ENCODE data around the gene ABTB2.
"Not testable (repeated sequence)": the region's sequence is repeated elsewhere in the genome, so short reads cannot be mapped to it uniquely, and the experiment has no call there.

Gene ABTB2

DNA sequence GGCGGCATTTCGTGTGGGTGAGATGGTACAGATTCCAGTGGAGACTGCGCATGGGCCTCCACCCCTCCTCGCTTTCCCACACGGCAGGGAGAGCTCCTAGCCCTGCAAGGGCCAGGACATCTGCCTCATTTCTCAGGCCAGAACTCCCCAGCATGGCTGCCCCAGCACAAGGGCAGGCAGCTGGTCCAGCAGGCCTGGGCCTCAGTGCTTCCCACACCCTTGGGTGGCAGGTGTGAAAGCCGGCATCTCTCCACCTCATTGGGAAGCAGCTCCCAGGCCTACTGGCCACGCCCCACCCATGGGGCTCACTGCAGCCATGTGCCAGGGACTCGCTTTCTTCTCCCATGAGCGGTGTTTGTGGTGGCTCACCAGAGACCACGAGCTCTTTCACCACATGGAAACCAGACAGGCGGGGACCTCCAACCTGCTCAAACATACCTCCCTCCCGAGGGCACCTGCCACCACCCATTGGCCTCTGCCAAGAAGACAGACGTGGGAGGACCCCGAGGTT, 173.2 kb downstream of the ABTB2 start:
- Histone ChIP-seq H3K9ac (ENCODE audit: low read length) (no peak overlapping the region), H3K27ac (ENCODE audit: low read depth, low read length) (no peak overlapping the region), H3K4me3 (ENCODE audit: low read length) (no peak overlapping the region), H3K4me1 (ENCODE audit: control insufficient read depth, insufficient read depth, low read length) (peaks cover 3% of the 10 kb centered on the region), H3K36me3 (ENCODE audit: control insufficient read depth, insufficient read depth, low read length) (no peaks in the 10 kb centered on the region), H3K27me3 (ENCODE audit: control insufficient read depth, insufficient read depth, low read length) (no peaks in the 10 kb centered on the region)

DNA sequence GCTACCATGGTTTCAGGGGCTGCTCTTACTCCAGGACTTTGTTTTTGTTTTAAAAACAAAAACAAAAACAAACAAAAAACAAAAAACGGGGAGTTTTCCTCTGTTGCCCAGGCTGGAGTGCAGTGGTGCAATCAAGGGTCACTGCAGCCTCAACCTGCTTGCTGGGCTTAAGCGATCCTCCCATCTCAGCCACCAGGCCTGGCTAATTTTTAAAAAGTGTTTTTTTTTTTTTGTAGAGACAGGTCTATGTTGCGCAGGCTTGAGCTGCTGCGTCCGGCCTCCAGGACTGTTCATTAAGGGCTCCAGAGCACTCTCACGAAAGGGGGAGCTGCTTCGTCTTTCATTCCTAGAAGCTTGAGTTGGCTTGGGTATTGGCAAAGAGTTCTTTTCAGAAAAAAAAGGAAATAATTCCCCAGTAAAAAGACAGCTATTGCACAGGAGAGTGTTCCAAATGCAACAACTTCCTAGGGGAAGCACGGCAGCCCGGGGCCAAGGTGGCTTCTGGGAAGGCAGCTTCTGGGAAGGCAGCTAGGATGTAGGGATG, 173.9 kb downstream of the ABTB2 start:
- Histone ChIP-seq H3K4me3 (ENCODE audit: low read length) (no peak overlapping the region), H3K27me3 (ENCODE audit: control insufficient read depth, insufficient read depth, low read length) (no peaks in the 10 kb centered on the region), H3K27ac (ENCODE audit: low read depth, low read length) (no peak overlapping the region), H3K36me3 (ENCODE audit: control insufficient read depth, insufficient read depth, low read length) (no peaks in the 10 kb centered on the region), H3K9ac (ENCODE audit: low read length) (no peak overlapping the region), H3K4me1 (ENCODE audit: control insufficient read depth, insufficient read depth, low read length) (peaks cover 3% of the 10 kb centered on the region)

DNA sequence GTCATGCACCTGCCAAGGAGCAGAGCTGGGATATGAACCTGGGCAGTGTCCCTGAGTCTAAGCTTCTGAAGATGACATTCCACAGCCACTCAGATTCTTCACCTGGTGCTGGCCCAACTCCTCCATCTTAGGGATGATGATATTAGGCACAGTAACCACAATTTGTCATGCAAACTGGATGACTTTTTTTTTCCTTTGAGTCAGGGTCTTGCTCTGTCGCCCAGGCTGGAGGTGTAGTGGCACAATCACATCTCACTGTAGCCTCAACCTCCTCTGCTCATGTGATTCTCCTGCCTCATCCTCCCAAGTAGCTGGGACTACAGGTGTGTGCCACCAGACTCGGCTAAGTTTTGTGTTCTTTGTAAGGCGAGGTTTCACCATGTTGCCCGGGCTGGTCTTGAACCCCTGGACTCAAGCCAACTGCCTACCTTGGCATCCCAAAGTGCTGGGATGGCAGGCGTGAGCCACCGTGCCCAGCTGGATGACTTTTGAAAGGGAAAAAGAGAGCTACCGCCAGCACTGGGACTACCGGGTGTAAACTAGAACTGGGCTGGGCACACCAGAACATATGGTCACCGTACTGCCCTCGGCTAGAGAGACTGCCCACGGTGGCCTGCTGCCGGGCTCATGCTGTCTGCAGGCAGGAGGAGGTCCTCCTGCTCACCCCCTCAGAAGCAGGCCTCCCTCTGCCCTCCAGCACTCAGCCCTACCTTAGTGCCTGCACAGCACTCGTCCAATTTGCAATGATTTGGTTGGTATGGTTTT, 174.7 kb downstream of the ABTB2 start:
- Histone ChIP-seq H3K4me3 (ENCODE audit: low read length) (no peak overlapping the region), H3K27ac (ENCODE audit: low read depth, low read length) (no peak overlapping the region), H3K36me3 (ENCODE audit: control insufficient read depth, insufficient read depth, low read length) (no peaks in the 10 kb centered on the region), H3K9ac (ENCODE audit: low read length) (no peak overlapping the region), H3K27me3 (ENCODE audit: control insufficient read depth, insufficient read depth, low read length) (no peaks in the 10 kb centered on the region), H3K4me1 (ENCODE audit: control insufficient read depth, insufficient read depth, low read length) (peaks cover 3% of the 10 kb centered on the region)

DNA sequence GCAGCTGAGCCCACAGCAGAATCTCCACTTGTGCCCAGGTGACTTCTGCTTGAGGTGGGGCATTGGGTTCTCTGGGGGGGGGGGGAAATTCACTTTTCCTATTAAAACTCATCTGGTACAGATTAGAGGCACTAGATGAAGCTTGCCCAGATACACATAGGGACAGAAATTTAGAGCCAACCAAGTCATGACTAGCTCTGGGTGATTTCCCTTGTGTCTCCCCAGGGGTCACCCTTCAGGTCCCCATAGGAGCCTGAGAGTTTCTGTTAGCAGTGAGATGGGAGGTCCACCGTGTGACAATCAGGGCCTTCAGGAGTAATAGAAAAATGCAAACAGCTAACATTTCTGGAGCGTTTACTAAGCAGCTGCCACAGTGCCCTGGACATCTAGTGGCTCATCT, 175.4 kb downstream of the ABTB2 start:
- Histone ChIP-seq H3K27ac (ENCODE audit: low read depth, low read length) (no peak overlapping the region), H3K36me3 (ENCODE audit: control insufficient read depth, insufficient read depth, low read length) (no peaks in the 10 kb centered on the region), H3K9ac (ENCODE audit: low read length) (no peak overlapping the region), H3K4me3 (ENCODE audit: low read length) (no peak overlapping the region), H3K4me1 (ENCODE audit: control insufficient read depth, insufficient read depth, low read length) (peaks cover 3% of the 10 kb centered on the region), H3K27me3 (ENCODE audit: control insufficient read depth, insufficient read depth, low read length) (no peaks in the 10 kb centered on the region)

DNA sequence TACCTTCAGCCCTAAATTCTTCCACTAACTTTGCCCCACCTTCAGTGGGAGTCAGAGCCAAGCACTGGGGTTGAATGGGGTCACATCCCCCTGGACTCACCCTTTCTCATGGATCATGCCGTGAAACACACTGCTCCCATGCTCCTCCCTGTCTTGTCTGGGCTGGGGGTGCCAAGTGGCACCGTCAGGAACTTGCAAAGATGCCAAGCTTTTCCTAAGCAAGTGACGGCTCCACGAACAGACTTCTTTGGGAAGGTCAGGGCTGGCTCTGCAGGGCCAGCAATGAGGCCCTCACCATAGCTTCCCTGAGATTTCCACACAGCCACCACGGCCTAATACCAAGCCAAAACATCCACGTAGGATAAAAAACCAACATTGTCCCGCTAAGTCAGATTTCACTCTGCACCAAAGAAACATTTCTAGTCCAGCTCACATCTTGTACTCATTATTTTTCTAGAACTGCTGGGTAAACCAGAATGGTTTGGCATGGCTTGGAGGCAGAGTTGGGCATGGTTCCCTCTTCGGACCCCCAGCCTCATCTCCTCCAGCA, 175.9 kb downstream of the ABTB2 start:
- Histone ChIP-seq H3K27me3 (ENCODE audit: control insufficient read depth, insufficient read depth, low read length) (no peaks in the 10 kb centered on the region), H3K9ac (ENCODE audit: low read length) (no peak overlapping the region), H3K4me3 (ENCODE audit: low read length) (no peak overlapping the region), H3K4me1 (ENCODE audit: control insufficient read depth, insufficient read depth, low read length) (peaks cover 3% of the 10 kb centered on the region), H3K36me3 (ENCODE audit: control insufficient read depth, insufficient read depth, low read length) (no peaks in the 10 kb centered on the region), H3K27ac (ENCODE audit: low read depth, low read length) (no peak overlapping the region)

DNA sequence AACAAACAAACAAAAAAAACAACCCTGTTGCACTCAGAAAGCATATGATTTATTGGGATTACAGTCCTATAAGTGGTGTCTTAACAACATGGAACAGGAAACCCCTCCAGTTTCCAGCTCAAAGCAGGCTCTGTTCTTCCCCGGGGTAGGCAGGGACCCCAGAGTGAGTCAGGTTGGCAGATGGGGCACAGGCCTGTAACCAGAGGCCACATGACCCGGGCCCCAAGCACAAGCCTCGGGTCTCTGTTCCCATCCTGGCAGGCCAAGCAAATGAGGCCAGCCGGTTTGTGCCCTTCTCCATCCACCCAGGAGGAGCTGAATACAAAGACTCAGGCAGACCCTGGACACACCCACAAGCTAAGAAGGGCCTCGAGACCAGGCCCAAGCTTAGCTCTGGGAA, 176.6 kb downstream of the ABTB2 start:
- H3K9ac ChIP-seq (ENCODE audit: low read length) = no peak overlapping the region
- H3K4me1 ChIP-seq (ENCODE audit: control insufficient read depth, insufficient read depth, low read length) = peaks cover 3% of the 10 kb centered on the region
- H3K4me3 ChIP-seq (ENCODE audit: low read length) = no peak overlapping the region
- H3K27ac ChIP-seq (ENCODE audit: low read depth, low read length) = no peak overlapping the region
- H3K27me3 ChIP-seq (ENCODE audit: control insufficient read depth, insufficient read depth, low read length) = no peaks in the 10 kb centered on the region
- H3K36me3 ChIP-seq (ENCODE audit: control insufficient read depth, insufficient read depth, low read length) = no peaks in the 10 kb centered on the region

DNA sequence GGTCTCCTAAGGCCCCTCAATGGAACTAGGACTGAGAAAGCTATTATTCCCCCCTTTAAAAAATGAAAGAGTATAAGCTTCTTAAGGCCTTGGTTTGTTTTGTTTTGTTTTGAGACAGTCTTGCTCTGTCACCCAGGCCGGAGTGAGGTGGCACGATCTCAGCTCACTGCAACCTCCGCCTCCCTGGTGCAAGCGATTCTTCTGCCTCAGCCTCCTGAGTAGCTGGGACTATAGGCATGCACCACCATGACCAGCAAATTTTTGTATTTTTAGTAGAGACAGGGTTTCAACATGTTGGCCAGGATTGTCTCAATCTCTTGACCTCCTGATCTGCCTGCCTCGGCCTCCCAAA, 177.0 kb downstream of the ABTB2 start:
- H3K4me3 ChIP-seq (ENCODE audit: low read length); H3K36me3 ChIP-seq (ENCODE audit: control insufficient read depth, insufficient read depth, low read length); H3K27ac ChIP-seq (ENCODE audit: low read depth, low read length); H3K4me1 ChIP-seq (ENCODE audit: control insufficient read depth, insufficient read depth, low read length); H3K9ac ChIP-seq (ENCODE audit: low read length); H3K27me3 ChIP-seq (ENCODE audit: control insufficient read depth, insufficient read depth, low read length): not testable (repeated sequence)

DNA sequence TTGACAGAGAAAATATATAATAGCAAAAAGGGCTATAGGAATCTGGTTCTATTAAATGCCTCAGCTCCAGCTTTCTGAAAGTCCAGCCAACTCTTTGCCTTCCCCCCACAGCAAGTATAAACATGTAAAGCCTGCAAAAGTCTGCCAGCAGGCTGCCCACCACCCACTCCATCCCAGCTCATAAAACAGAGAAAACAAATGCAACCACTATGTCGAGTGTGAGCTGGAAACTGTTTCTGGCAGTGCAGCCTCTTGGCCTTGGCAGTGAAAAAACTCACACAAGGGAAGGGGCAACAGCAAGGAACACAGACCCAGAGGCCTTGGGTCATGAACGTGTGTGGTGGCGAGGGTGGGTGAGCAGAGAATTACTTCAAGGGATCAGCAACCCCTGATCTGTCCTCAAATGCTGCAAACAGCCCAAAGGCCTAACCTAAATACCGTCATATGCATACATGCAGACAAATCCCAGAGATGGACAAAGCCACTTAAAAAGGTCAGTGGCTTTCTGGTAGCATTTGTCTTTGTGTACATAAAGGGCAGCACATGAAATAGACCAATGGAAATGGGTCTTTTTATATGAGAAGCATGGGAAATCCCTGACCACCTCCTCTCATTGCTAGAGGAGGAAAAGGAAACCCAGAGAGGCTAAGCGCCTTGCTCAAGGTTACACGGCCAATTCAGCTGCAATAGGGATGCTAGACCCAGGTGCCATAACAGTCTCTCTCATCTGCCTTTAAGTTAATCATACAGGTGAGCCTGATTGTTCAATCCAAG, 177.6 kb downstream of the ABTB2 start:
- H3K4me1 ChIP-seq (ENCODE audit: control insufficient read depth, insufficient read depth, low read length) = no peaks in the 10 kb centered on the region
- no peak overlapping the region for H3K4me3 ChIP-seq (ENCODE audit: low read length)

DNA sequence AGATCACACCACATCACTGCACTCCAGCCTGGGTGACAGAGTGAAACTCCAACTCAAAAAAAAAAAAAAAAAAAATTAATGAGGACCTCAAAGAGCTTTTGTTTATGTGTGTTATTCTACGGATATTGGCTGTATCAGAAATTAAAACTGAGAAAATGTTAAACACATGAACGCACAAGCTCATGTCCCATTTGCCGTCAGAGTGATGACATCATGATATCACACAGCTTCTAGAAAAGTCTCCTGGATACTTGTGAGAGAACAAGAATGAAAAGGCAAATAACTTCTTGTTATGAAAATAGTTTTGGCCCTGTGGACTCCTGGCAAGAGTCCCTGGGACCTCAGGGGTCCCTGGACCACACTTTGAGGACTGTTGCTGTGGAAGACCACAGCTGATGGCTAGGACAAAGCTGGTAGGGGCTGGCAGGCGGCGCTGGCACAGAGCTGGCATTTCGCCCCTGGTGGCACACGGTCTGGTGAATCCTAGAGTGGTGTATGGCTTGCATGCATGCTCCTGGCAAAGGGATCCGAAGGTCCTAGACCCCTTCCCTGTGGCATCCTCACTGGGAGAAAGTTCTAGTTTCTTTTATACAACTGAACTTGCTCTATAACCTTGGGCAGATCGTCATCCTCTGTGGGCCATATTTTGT, 178.7 kb downstream of the ABTB2 start:
- Histone ChIP-seq H3K9ac (ENCODE audit: low read length) (no peak overlapping the region), H3K4me3 (ENCODE audit: low read length) (no peak overlapping the region), H3K27ac (ENCODE audit: low read depth, low read length) (no peak overlapping the region), H3K27me3 (ENCODE audit: control insufficient read depth, insufficient read depth, low read length) (no peaks in the 10 kb centered on the region), H3K4me1 (ENCODE audit: control insufficient read depth, insufficient read depth, low read length) (no peaks in the 10 kb centered on the region), H3K36me3 (ENCODE audit: control insufficient read depth, insufficient read depth, low read length) (no peaks in the 10 kb centered on the region)

More for the DNA sequence above, 177.6 kb downstream of the ABTB2 start:
- Histone ChIP-seq H3K36me3 (ENCODE audit: control insufficient read depth, insufficient read depth, low read length) (no peaks in the 10 kb centered on the region), H3K27ac (ENCODE audit: low read depth, low read length) (no peak overlapping the region), H3K9ac (ENCODE audit: low read length) (no peak overlapping the region), H3K27me3 (ENCODE audit: control insufficient read depth, insufficient read depth, low read length) (no peaks in the 10 kb centered on the region)

DNA sequence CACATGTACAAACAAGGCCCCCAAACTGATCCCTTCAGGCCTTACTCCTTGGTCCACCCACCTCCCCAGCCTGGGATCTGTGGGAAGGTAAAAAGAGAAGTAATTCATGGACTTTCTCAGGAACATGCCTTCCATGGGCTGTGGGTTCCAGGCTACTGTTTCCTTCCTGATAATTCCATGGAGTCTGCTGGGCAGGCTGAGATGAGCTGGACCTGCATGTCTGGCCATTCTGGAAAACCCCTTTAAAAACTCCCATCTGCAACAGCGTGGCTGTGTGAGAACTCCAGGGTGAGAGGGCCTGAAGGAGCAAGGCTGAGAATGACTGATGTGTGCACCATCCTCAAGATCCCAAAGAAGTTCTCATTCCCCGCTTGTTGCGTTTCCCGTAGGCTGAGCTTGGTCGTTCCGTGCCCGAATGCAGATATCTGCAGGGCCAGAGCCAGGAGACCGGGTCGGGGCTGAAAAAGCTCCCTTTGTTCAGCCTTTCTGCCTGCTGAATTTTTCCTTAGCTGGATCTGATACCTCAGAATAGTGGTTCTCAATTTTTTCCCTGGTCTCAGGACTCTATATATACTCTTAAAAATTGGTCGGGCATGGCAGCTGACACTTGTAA, 179.5 kb downstream of the ABTB2 start:
- Histone ChIP-seq H3K27me3 (ENCODE audit: control insufficient read depth, insufficient read depth, low read length) (no peaks in the 10 kb centered on the region), H3K4me1 (ENCODE audit: control insufficient read depth, insufficient read depth, low read length) (no peaks in the 10 kb centered on the region), H3K9ac (ENCODE audit: low read length) (no peak overlapping the region), H3K27ac (ENCODE audit: low read depth, low read length) (no peak overlapping the region), H3K36me3 (ENCODE audit: control insufficient read depth, insufficient read depth, low read length) (no peaks in the 10 kb centered on the region), H3K4me3 (ENCODE audit: low read length) (no peak overlapping the region)

DNA sequence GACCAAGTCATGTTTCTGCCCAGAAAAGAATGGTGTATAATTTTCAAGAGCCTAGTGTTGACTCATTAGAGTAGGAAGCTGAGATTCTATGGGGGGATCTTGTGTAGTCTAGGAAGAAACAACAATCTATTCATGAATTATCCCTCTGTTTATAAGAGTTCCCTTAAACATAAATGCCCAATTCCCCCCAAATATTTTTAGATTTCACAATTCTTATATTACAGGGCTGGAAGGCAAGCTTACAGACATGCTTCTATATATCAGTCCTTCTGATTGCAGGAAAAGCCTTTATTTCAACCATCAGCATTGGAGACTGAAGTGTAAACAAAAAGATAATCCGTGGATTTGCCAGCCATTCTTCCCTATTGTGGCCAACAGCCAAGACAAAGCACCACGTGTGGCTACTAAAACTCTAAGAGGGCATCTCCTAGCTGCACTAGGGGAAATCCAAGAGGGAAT, 181.0 kb downstream of the ABTB2 start:
- no peaks in the 10 kb centered on the region for H3K4me1 ChIP-seq (ENCODE audit: control insufficient read depth, insufficient read depth, low read length)
- no peak overlapping the region for H3K27ac ChIP-seq (ENCODE audit: low read depth, low read length)
- H3K9ac ChIP-seq (ENCODE audit: low read length) = no peak overlapping the region
- no peaks in the 10 kb centered on the region for H3K27me3 ChIP-seq (ENCODE audit: control insufficient read depth, insufficient read depth, low read length)
- H3K36me3 ChIP-seq (ENCODE audit: control insufficient read depth, insufficient read depth, low read length) = no peaks in the 10 kb centered on the region
- H3K4me3 ChIP-seq (ENCODE audit: low read length) = no peak overlapping the region

Data from rectal smooth muscle tissue (tissue), 1 donor.